ENCODE results near the gene ARHGEF25. TPM values are rescaled to one million over a fixed set of nuclear protein-coding genes. Genes with fewer than 3 reads are reported as not detected.

ARHGEF25 gene
- total RNA-seq, 2 donors from 2014 or later: 73.8 to 77.0 TPM

DNA sequence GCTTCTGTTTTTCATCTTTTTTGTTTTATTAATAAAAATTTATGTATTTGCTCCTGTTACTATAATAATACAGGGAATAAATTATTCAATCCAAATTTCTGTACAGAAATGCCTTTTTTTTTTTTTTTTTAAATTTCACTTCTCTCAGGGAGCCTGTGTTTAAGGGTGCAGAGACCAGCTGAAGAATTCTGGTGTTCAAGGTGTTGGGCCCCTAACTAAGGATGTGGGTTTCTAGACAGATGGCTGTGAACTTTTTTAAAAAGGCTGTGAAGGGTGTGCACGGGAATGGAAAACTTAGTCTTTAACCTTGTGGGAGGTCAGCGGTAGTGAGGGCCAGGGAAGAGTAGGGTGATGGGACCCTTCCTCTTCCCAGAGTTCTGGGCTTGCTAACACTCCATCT is 7.9 kb upstream of the ARHGEF25 start:
- Histone ChIP-seq H3K36me3 (peaks cover 41% of the 10 kb centered on the region), H3K27me3 (replicated peaks; ENCODE audit: insufficient read depth) (no peaks in the 10 kb centered on the region), H3K4me3 (peak overlapping the region; percentile 78), H3K9me3 (no peaks in the 10 kb centered on the region), H3K27ac (peak overlapping the region; percentile 97 to 98), H3K4me1 (ENCODE audit: control insufficient read depth in 1 of 2, low read depth in 2 of 2) (peaks cover 0 to 26% of the 10 kb centered on the region in 2 donors)
- DNase-seq (ENCODE audit: low spot score) (no peak), ATAC-seq (ENCODE audit: insufficient number of reproducible peaks, low FRiP score, low read depth) (no peak)
- TF ChIP-seq, protein P1, sequence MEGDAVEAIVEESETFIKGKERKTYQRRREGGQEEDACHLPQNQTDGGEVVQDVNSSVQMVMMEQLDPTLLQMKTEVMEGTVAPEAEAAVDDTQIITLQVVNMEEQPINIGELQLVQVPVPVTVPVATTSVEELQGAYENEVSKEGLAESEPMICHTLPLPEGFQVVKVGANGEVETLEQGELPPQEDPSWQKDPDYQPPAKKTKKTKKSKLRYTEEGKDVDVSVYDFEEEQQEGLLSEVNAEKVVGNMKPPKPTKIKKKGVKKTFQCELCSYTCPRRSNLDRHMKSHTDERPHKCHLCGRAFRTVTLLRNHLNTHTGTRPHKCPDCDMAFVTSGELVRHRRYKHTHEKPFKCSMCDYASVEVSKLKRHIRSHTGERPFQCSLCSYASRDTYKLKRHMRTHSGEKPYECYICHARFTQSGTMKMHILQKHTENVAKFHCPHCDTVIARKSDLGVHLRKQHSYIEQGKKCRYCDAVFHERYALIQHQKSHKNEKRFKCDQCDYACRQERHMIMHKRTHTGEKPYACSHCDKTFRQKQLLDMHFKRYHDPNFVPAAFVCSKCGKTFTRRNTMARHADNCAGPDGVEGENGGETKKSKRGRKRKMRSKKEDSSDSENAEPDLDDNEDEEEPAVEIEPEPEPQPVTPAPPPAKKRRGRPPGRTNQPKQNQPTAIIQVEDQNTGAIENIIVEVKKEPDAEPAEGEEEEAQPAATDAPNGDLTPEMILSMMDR (IDR thresholded peaks at IDR 0.05): no peak

DNA sequence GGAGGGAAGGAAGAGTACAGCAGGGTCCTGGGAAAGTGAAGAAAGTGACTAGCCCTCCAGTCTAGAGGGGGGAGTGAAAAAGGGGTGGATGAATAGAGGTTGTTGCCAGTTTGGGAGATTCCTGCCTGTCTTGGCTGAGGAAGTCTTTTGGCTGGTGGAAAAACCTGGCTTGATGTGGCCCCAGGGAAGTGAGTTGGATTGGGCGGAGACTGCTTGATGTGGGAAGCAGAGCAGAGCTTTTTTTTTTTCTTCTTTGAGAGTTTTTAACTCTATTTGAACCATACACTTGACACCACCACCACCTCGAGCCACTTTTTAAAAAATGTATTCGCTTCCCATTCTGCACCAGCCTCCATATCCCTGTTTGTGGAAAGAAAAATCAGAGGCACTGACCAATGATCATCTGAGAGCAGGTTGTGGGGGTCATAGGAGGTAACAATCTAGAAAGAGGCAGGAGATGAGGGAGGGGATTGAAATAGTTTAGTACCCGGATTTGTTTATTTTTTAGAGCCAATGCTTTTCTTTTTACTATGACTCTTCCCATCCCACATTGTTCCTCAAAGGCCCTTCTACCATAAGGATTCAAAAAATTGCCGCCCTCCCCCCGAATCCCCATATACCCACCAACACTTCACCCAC is 7.3 kb upstream of the ARHGEF25 start:
- TF ChIP-seq, protein P1 (IDR thresholded peaks at IDR 0.05): no peak
- Histone ChIP-seq H3K9me3 (no peaks in the 10 kb centered on the region), H3K36me3 (peaks cover 38% of the 10 kb centered on the region), H3K27ac (peak overlapping the region; percentile 97 to 98), H3K4me1 (ENCODE audit: control insufficient read depth in 1 of 2, low read depth in 2 of 2) (peaks cover 0 to 26% of the 10 kb centered on the region in 2 donors), H3K27me3 (replicated peaks; ENCODE audit: insufficient read depth) (no peaks in the 10 kb centered on the region), H3K4me3 (peak overlapping the region; percentile 78)
- ATAC-seq (ENCODE audit: insufficient number of reproducible peaks, low FRiP score, low read depth) (peak; percentile 65), DNase-seq (ENCODE audit: low spot score) (peak; percentile 43)

DNA sequence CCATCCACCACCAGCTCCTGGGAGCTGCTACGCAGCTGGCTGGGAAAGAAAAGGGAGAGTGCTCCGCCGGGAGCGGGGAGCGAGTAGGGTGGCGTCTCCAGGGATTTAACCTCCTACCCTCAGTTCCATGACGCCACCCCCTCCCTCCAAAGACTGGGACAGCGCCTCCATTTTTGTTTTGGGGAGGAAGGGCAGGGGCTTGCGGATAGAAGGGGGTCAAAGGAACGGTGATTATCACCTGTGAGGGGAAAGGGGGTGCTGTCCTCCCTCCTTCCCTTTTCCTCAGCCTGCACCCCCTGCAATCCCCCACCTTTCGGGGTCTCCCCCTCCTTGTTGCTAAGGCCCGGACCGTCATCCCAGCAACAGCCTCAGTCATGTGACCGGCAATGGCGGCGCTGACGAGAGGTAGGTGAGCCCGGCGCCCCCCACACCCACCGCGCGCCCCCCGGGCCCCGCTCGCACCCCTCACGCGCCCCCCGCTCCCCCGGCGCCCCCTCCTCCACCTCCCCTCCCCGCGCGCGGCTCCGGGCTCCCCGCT is 6.7 kb upstream of the ARHGEF25 start, which contains the start of gene DTX3:
Gene DTX3, plus strand, starts transcription at position 371 of the 538 bp plus-strand sequence. CDS start 1,694 bp downstream, outside the sequence.
- no peaks in the 10 kb centered on the region for H3K27me3 ChIP-seq (replicated peaks; ENCODE audit: insufficient read depth)
- H3K4me3 ChIP-seq: peak within 1 kb of the TSS; percentile 78
- DNase-seq (ENCODE audit: low spot score) (no peak), ATAC-seq (ENCODE audit: insufficient number of reproducible peaks, low FRiP score, low read depth) (peak; percentile 33)
- peak within 1 kb of the TSS; percentile 97 to 98 for H3K27ac ChIP-seq
- no peaks in the 10 kb centered on the region for H3K9me3 ChIP-seq
- H3K4me1 ChIP-seq (ENCODE audit: control insufficient read depth in 1 of 2, low read depth in 2 of 2): peaks cover 0 to 31% of the 10 kb centered on the region in 2 donors
- peaks cover 32% of the 10 kb centered on the region for H3K36me3 ChIP-seq
- TF ChIP-seq, protein P1 (IDR thresholded peaks at IDR 0.05): no peak

- H3K27me3 ChIP-seq (replicated peaks; ENCODE audit: insufficient read depth): no peaks in the 10 kb centered on the region
- peak; percentile 17 for ATAC-seq (ENCODE audit: insufficient number of reproducible peaks, low FRiP score, low read depth)
- H3K4me1 ChIP-seq (ENCODE audit: control insufficient read depth in 1 of 2, low read depth in 2 of 2): peaks cover 0 to 38% of the 10 kb centered on the region in 2 donors
- no peak for DNase-seq (ENCODE audit: low spot score)
- TF ChIP-seq, protein P1 (IDR thresholded peaks at IDR 0.05): no peak
- peak overlapping the region; percentile 97 to 98 for H3K27ac ChIP-seq
- peaks cover 26% of the 10 kb centered on the region for H3K36me3 ChIP-seq
- no peaks in the 10 kb centered on the region for H3K9me3 ChIP-seq
- peak overlapping the region; percentile 78 for H3K4me3 ChIP-seq
These were observed 6.0 kb upstream of the ARHGEF25 start for GRCh38 chr12:57604992-57605810.

- TF ChIP-seq, protein P1 (IDR thresholded peaks at IDR 0.05): no peak
- Histone ChIP-seq H3K27ac (peak overlapping the region; percentile 97 to 98), H3K4me1 (ENCODE audit: control insufficient read depth in 1 of 2, low read depth in 2 of 2) (peaks cover under 1 to 45% of the 10 kb centered on the region in 2 donors), H3K9me3 (no peaks in the 10 kb centered on the region), H3K4me3 (peak overlapping the region; percentile 78), H3K27me3 (replicated peaks; ENCODE audit: insufficient read depth) (no peaks in the 10 kb centered on the region), H3K36me3 (peaks cover 20% of the 10 kb centered on the region)
- no peak for DNase-seq (ENCODE audit: low spot score)
- no peak for ATAC-seq (ENCODE audit: insufficient number of reproducible peaks, low FRiP score, low read depth)
These were observed 5.4 kb upstream of the ARHGEF25 start for GRCh38 chr12:57605811-57606311.

Data from thoracic aorta (tissue), 2 donors.